Measurements from ENCODE around the gene FAM20C. TPM values are rescaled to one million over a fixed set of nuclear protein-coding genes. Genes with fewer than 3 reads are reported as not detected.

Gene FAM20C
- total and polyA plus RNA-seq, 2 of the 8 experiments (the other 6 are each of a cell fraction or from before 2014, with no cell fraction given) = 9.5 to 34.8 TPM

DNA sequence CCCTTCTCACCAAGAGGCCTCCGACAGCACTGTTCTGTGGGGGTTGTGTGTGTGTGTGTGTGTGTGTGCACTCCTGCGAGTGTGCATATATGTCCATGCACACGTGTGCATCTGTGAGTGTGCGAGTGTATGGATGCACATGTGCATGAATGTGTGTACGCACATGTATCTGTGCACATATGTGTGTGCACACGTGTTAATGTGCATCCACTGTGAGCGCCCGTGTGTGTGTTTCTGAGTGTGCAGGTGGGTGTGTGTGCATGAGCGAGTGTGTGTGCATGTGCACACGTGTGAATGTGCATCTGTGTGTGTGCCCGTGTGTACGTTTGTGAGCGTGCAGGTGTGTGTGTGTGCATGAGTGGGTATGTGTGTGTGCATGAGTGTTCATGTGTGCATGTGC is 49.1 kb downstream of the FAM20C start (continued):
- TF ChIP-seq, protein P1, sequence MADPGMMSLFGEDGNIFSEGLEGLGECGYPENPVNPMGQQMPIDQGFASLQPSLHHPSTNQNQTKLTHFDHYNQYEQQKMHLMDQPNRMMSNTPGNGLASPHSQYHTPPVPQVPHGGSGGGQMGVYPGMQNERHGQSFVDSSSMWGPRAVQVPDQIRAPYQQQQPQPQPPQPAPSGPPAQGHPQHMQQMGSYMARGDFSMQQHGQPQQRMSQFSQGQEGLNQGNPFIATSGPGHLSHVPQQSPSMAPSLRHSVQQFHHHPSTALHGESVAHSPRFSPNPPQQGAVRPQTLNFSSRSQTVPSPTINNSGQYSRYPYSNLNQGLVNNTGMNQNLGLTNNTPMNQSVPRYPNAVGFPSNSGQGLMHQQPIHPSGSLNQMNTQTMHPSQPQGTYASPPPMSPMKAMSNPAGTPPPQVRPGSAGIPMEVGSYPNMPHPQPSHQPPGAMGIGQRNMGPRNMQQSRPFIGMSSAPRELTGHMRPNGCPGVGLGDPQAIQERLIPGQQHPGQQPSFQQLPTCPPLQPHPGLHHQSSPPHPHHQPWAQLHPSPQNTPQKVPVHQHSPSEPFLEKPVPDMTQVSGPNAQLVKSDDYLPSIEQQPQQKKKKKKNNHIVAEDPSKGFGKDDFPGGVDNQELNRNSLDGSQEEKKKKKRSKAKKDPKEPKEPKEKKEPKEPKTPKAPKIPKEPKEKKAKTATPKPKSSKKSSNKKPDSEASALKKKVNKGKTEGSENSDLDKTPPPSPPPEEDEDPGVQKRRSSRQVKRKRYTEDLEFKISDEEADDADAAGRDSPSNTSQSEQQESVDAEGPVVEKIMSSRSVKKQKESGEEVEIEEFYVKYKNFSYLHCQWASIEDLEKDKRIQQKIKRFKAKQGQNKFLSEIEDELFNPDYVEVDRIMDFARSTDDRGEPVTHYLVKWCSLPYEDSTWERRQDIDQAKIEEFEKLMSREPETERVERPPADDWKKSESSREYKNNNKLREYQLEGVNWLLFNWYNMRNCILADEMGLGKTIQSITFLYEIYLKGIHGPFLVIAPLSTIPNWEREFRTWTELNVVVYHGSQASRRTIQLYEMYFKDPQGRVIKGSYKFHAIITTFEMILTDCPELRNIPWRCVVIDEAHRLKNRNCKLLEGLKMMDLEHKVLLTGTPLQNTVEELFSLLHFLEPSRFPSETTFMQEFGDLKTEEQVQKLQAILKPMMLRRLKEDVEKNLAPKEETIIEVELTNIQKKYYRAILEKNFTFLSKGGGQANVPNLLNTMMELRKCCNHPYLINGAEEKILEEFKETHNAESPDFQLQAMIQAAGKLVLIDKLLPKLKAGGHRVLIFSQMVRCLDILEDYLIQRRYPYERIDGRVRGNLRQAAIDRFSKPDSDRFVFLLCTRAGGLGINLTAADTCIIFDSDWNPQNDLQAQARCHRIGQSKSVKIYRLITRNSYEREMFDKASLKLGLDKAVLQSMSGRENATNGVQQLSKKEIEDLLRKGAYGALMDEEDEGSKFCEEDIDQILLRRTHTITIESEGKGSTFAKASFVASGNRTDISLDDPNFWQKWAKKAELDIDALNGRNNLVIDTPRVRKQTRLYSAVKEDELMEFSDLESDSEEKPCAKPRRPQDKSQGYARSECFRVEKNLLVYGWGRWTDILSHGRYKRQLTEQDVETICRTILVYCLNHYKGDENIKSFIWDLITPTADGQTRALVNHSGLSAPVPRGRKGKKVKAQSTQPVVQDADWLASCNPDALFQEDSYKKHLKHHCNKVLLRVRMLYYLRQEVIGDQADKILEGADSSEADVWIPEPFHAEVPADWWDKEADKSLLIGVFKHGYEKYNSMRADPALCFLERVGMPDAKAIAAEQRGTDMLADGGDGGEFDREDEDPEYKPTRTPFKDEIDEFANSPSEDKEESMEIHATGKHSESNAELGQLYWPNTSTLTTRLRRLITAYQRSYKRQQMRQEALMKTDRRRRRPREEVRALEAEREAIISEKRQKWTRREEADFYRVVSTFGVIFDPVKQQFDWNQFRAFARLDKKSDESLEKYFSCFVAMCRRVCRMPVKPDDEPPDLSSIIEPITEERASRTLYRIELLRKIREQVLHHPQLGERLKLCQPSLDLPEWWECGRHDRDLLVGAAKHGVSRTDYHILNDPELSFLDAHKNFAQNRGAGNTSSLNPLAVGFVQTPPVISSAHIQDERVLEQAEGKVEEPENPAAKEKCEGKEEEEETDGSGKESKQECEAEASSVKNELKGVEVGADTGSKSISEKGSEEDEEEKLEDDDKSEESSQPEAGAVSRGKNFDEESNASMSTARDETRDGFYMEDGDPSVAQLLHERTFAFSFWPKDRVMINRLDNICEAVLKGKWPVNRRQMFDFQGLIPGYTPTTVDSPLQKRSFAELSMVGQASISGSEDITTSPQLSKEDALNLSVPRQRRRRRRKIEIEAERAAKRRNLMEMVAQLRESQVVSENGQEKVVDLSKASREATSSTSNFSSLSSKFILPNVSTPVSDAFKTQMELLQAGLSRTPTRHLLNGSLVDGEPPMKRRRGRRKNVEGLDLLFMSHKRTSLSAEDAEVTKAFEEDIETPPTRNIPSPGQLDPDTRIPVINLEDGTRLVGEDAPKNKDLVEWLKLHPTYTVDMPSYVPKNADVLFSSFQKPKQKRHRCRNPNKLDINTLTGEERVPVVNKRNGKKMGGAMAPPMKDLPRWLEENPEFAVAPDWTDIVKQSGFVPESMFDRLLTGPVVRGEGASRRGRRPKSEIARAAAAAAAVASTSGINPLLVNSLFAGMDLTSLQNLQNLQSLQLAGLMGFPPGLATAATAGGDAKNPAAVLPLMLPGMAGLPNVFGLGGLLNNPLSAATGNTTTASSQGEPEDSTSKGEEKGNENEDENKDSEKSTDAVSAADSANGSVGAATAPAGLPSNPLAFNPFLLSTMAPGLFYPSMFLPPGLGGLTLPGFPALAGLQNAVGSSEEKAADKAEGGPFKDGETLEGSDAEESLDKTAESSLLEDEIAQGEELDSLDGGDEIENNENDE (IDR thresholded peaks at IDR 0.05; ENCODE audit: insufficient replicate concordance, low read length) = no peak
- TF ChIP-seq EGR1 (IDR thresholded peaks at IDR 0.05; ENCODE audit: borderline replicate concordance, low read depth, low read length) (no peak), SIN3A (conservative IDR thresholded peaks at IDR 0.05 in 1 of 2, IDR thresholded peaks at IDR 0.05 in 1 of 2; ENCODE audit: low read depth in 1 of 2, low read length in 2 of 2) (no peak), SP4 (IDR thresholded peaks at IDR 0.05; ENCODE audit: low read length) (no peak)
- TF ChIP-seq, protein P2, sequence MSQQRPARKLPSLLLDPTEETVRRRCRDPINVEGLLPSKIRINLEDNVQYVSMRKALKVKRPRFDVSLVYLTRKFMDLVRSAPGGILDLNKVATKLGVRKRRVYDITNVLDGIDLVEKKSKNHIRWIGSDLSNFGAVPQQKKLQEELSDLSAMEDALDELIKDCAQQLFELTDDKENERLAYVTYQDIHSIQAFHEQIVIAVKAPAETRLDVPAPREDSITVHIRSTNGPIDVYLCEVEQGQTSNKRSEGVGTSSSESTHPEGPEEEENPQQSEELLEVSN (IDR thresholded peaks at IDR 0.05) = no peak
